HG03159 (cell line): Measurements from ENCODE around the gene THEMIS.
"Not testable (repeated sequence)": the region's sequence is repeated elsewhere in the genome, so short reads cannot be mapped to it uniquely, and the experiment has no call there.

ENCODE experiments used
- ATAC-seq: cut with Tn5 transposase; IDR thresholded peaks from one replicate; pipeline ENCODE4 v1.9.1; 2021; ENCODE audit warnings: mild to moderate bottlenecking, moderate library complexity; ENCODE audit not compliant: unreplicated experiment

THEMIS gene, protein sequence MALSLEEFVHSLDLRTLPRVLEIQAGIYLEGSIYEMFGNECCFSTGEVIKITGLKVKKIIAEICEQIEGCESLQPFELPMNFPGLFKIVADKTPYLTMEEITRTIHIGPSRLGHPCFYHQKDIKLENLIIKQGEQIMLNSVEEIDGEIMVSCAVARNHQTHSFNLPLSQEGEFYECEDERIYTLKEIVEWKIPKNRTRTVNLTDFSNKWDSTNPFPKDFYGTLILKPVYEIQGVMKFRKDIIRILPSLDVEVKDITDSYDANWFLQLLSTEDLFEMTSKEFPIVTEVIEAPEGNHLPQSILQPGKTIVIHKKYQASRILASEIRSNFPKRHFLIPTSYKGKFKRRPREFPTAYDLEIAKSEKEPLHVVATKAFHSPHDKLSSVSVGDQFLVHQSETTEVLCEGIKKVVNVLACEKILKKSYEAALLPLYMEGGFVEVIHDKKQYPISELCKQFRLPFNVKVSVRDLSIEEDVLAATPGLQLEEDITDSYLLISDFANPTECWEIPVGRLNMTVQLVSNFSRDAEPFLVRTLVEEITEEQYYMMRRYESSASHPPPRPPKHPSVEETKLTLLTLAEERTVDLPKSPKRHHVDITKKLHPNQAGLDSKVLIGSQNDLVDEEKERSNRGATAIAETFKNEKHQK

DNA sequence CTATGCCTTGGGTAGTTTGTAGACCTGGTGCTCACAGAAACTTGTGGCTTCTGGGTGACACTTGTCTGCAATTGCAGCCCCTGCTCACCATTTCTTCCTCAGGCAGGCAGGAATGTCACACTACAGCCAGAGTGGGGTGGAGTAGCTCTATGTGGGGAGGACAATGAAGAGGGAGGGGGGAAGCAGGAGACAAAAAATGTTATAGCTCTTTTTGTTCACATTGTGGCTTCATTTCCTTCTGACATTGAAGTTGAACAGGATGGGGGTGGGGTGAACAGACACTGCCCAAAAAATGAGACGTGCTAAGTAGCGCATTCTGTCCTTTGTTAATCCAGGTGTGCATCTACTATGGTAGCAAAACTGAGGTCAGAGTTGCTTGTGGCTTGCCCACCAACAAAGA is at the start of gene THEMIS:
Gene THEMIS, minus strand, starts transcription at position 124 of the 400 bp plus-strand sequence. CDS start 126 bp downstream, outside the sequence.
- no peak for ATAC-seq

DNA sequence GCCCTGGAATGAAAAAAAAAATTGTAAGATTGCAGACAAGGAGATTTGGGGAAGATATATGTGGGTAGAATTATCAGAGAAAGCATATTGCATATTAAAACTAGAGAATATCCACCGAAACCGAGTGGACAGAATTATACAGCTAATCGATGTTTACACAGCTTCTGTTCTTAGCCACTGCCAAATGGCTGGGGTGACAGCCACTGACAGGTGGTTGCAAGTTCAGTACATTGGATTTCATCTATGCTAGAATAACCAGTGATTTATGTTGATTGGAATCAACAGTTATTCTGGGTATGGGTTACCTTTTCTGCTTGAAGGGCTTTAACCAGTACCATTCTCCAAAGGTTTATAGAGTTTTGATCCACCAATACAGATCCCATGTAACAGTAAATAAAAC is 48.4 kb upstream of the THEMIS start:
- ATAC-seq = no peak

DNA sequence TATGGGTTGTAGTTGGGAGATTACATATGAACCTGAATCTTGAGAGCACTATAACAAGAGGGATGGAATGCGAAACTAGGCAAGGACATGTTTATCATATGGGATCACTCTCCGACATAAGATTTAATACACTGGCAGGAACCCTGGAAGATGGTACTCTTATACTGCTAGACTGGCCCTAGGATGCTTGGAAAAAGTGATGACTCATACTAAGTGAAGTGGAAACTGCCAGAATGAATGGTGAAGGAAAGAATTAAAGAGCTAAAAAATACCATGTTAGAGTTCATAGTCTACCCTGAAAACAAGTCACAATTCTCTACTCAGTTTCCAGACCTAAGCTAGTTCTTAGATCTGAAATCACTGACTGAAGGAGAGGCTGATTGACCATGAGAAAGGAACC is 45.5 kb upstream of the THEMIS start:
- ATAC-seq = no peak

DNA sequence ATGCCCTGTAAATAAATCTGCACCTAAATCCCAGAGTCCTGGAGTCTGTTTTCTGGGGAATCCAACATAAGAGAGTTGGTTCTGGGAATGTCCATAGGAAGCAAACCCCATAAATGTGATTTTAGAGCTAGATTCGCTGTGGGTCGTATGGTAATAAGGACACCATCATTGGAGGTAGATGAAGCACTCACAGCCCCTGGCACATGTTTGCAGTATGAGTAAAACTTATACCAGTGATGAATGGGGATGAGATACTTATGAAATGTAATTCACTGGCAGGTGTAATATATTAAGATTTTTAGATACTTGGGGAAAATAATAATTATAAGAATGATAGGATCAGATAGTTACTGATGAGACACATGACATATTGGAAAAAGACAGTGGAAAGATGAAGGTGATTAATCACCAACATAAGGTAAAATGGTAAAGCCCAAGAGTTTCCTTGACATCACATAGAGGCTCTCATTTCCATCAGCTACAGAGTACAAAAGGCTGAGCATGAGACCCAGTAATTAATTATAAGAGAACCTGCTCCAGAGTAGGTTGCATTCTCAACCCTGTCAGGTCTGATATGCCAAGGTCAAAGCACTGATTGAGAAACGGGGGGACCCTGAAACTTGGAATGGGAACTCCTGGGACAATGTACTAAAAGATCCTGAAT is 44.7 kb upstream of the THEMIS start:
- ATAC-seq = no peak

DNA sequence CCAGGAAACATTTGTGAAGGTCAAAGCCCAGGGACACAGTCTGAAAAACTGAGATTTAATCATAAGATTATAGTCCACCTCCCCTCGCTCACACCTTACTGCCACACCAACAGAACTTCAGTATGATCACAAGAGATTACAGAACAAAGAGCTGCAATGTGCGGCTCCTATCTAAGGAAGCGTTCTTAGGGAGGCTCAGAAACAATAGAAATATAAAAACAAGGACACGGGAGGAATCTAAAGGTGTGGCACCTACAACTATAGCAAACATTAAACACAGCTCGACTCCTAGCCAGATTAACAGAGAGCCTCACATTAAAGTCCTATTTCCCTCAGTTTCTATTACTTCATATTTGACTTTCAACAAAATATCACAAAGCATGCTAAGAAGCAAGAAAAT is 40.4 kb upstream of the THEMIS start:
- ATAC-seq = no peak

DNA sequence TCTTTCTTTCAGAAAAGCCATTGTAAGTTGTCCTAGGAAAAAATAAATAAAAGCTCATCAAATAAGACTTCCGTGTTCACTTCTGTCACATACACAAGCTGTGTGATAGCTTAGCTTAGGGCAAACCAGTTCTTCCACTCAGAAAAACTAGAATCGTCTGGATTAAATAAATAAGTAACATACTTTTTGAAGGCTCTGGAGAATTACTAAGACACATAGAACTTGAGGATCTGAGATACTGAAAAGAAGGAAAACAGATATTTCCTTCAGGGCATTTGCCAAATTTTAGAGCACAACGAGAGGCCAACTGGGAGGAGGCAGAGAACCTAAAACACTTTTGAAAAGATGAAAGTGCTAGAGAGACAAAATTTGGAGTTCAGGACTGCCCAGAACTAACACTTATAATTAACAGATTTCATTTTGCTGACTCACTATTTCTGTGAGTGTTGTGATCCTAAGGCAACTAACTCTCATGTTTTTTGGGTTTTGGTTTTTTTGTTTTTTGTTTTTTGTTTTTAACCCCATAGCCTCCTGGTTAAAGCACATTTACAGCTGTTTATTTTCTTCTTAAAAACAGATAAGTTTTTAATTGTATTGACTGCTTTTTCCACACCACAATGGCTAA is 38.7 kb upstream of the THEMIS start:
- no peak for ATAC-seq

DNA sequence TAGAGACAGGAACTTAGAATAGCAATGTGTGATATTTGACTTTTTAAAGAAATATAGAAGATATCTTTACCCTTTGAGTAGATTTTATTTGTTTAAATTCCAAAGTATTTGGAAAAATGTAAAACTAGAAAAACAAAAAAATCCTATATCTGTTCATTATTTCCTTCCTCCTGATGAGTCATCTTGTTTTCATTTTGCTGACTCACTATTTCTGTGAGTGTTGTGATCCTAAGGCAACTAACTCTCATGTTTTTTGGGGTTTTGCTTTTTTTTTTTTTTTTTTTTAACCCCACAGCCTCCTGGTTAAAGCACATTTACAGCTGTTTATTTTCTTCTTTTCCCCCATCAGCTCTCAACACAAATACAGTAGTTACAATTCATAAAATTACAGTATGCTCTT is 37.8 kb upstream of the THEMIS start:
- no peak for ATAC-seq

DNA sequence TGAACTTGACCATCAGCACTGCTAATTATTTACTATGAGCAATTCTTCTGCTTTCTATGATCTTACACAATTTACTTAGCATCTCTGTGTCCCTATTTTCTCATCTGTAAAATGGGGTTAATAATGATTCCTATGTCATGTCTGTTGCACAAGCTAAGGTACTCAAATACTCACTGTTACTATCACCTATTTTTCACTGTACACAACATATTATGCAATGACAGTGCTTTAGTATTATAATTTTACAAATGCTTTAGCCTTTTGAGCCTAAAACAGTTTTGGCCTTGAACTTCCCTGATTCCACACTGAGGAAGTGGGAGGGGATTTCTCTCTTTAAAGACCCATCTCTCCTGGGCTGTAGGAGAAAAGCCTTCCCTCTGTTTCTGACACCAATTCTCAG is 36.9 kb upstream of the THEMIS start:
- no peak for ATAC-seq

DNA sequence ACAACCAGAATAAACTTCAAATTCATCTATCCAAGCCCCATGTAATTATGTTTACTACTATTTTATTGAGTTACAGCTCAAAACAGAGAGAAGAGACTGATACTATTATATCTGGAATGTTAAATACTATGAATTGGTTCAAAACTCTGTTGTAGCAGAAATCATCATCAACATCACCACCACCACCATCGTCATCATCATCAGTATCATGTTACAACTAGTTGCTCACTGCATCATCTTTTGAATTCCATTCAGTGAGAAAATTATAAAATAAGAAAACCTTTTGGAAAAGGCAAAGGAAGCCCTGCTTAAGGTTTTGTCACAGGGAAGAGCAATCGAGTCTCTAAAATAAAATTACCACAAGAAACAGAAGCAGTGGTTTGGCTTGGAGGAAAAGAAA is 36.2 kb upstream of the THEMIS start:
- ATAC-seq = no peak

DNA sequence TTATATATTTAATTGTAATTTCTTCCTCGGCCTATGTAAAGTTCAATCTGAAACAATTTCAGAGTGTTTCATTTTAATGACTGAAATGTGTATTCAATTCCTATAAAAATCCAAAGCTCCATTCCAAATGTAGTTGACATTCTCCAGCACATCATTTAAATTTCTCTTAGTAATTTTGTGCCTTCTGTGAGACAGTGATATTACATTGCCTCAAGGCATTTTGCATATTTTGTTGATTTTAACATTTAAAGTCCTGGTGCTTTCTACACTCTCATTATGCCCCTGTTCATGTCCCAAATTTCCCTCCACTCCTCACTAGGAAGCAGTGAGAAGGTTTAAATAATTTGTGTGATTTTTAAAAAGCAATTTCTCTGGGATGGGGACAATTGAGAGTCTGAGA is 34.1 kb upstream of the THEMIS start:
- no peak for ATAC-seq

DNA sequence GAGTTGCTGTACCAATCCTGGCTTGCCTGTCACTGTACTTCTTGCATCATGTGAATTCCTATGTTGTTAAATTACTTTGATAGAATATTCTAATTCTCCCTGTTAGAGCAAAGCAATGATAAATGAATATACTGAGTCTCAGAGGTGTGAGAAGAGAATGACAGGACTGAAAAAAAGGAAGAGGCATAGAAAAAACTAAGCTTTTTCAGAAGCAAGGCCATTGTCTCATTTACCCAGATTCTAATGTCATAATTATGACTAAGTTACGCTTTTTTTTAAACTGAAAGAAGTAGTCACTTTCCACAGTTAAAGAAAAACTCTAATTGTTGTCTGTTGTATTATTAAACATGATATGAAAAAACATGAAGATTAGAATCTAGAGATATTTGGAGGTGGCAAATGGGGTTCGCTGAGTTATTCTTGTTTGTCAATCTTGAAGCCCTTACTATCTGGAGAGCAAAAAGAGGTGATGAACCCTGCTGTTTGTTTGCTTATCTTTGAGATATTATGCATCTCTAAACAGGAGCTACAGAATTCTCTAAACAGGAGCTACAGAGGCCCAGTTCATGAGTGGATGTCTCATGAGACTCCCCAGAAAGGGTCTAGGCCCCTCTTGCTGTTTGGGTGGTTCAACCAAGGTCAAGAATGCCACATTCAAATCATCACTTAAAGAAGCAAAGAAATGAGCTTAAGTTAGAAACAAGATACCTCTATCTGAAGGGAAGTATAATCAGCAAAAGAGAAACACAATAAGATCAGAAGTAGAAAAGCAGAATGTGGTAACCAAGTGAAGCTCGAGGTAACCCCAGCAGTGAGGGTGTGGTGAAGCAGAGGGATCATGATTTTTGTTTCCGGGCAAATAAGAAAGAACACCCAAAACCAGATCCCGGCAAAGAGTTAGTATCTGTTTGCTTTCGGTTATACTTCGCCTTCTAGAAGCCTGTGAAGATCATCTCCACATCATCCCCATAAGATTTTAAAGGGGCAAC is 33.3 kb upstream of the THEMIS start:
- ATAC-seq = no peak

DNA sequence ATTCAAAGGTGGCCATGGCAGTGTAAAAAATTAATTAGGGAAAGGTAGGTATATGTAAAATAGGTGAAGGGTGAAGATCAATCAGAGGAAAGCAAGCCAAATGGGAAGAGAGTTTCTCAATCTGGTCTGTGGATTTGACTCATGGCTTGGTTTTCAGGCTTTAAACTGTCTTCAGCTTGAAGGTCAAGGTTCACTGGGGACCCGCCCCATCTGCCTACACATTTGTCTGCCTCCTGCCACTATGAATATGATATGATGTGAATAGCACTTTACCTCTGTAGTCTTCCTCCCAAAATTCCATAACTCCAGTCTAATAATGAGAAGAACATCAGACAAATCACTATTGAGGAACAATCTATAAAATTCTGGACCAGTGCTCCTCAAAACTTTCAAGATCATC is 32.3 kb upstream of the THEMIS start:
- no peak for ATAC-seq

DNA sequence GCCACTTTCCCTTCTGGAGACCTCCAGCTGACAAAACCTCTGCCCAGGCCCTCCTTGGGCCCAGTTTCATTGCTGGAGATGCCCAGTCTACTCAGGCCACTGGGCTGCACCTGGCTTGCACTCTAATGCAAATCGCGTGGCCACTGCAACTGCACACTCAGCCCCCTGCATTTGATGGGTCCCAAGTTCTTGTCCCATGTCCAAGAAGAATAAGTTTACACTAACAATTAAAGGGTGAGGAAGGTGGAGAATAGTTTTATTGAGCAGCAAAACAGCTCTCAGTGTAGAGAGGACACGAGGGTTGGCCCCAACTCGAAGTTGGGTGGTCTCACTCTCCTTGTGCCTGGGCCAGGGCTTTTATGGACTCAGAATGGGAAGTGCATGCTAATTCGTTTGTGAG is 31.9 kb upstream of the THEMIS start:
- no peak for ATAC-seq

DNA sequence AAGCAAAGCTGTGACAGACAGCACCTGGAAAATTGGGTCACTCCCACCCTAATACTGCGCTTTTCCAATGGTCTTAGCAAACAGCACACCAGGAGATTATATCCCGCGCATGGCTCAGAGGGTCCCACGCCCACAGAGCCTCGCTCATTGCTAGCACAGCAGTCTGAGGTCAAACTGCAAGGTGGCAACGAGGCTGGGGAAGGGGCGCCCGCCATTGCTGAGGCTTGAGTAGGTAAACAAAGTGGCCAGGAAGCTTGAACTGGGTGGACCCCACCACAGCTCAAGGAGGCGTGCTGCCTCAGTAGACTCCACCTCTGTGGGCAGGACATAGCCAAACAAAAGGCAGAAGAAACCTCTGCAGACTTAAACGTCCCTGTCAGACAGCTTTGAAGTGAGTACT is 25.6 kb upstream of the THEMIS start:
- ATAC-seq = not testable (repeated sequence)

DNA sequence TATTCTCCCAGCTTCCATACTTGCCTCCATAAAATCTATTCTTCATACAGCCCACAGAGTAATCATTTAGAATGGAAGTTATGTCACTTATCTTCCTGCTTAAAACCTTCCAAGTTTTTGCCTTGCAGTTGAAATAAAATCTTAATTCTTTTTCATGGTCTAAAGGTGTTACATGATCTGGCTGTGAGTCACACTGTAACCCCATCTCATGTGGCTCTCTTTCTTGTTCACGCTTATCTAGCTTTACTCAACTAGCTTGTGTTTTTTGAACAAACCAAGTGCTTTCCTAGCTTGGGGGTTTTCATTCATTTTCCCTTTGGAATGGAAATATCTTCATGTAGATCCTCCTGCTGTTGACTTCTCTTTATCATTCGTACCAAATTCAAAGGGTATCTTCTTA is 23.6 kb upstream of the THEMIS start:
- ATAC-seq = no peak

DNA sequence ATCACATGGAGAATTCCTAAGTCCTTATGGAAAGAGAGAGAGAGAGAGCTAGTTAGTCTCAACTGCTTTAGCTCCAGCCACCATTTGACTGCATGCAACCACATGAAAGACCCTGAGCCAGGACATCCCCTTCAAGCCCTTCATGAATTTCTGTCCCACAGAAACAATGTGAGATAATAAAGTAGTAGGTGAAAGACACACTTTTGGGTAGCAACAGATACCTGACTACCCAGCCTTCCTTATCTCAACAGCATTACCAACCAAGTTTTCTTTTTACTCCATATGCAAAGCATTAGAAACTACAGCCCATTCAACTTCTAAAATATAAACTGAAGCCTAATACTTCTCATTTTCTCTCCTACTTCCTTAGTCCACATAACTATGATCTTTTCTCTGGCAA is 23.2 kb upstream of the THEMIS start:
- ATAC-seq = no peak

DNA sequence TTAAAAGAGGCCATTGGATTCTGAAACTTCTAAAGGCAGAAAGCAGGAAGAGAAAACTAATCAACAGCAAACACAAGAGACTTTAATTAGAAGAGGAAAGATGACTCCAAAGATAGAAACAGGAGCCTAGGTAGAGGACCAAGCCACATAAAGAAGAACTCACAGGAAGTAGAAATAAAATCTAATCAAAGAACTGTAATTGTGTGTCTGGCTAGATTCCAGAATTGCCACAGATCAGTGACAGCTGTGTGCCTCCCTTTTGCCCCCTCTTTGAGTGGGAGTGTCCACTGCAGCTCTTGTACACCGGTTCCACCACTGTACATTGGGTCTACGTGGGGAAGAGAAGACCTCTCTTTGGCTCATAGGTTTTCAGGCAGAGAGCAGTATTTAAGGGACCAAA is 22.3 kb upstream of the THEMIS start:
- no peak for ATAC-seq

DNA sequence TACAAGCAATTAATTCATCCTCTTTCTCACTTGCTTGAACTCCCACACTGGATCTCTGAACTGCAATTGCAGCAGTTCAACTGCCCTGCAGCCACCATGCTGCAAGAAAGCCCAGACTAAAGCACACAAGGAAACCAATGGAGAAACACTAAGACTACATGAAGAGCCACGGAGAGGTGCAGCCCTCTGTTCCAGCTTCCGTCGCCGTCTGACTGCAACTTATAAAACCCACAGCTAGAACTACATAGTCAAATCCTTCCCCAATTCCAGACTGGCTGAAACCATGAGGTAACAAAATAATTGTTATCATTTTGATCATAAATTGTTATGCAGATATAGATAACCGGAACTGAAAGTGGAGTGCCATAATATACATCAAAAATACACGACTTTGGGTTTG is 21.1 kb upstream of the THEMIS start:
- ATAC-seq = no peak

DNA sequence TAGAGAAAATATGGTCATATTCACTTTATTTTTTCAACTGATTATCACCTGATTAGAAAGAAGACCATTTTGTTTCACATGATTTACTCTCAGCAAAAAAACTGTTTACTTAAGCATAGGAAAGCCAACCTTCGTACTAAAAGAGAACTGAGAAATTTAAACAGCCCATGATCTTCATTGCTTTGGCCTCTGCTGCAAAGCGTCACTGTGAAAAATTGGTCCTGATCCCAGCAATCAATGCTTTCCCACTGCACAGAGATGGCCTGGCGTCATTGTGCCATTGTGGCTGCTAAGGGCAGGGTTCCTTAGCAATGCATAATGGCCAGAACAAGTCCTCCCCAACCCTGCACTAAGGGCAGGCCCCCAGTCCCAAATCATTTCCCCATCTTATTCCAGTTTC is 19.9 kb upstream of the THEMIS start:
- ATAC-seq = no peak
